Loucy (cell line): ENCODE data around the gene APOH.

Experiments
- H2AFZ ChIP-seq: fragments of 200-600 bp; sonication (generic); 2 replicates; pipeline ENCODE4 v1.6.0; 2016; ENCODE audit warnings: antibody characterized with exemption, mild to moderate bottlenecking, low read length, moderate library complexity
- H3F3A ChIP-seq: fragments of 200-600 bp; 2 replicates; pipeline ENCODE4 v1.6.0; 2016; ENCODE audit warnings: antibody characterized with exemption, low read depth, mild to moderate bottlenecking
- H3K27me3 ChIP-seq: fragments of 200-600 bp; sonication (generic); 2 replicates; pipeline ENCODE4 v1.6.1; 2014; ENCODE audit warnings: low read length, mild to moderate bottlenecking; ENCODE audit not compliant: insufficient read depth, poor library complexity, severe bottlenecking
- H3K36me3 ChIP-seq: fragments of 200-600 bp; sonication (generic); 2 replicates; pipeline ENCODE4 v1.6.1; 2016; ENCODE audit warnings: low read length; ENCODE audit not compliant: insufficient read depth
- H3K4me1 ChIP-seq: fragments of 200-600 bp; sonication (generic); 2 replicates; pipeline ENCODE4 v1.5.1; 2014; ENCODE audit warnings: low read length, mild to moderate bottlenecking; ENCODE audit not compliant: insufficient read depth, poor library complexity, severe bottlenecking
- H3K4me2 ChIP-seq: fragments of 200-600 bp; sonication (generic); 2 replicates; pipeline ENCODE4 v1.6.0; 2014; ENCODE audit warnings: antibody characterized with exemption, low read length, low read depth, mild to moderate bottlenecking; ENCODE audit not compliant: poor library complexity, severe bottlenecking
- H3K4me3 ChIP-seq: fragments of 200-600 bp; sonication (generic); 2 replicates; pipeline ENCODE4 v1.5.1; 2014; ENCODE audit warnings: low read length, mild to moderate bottlenecking, mixed read lengths; ENCODE audit not compliant: poor library complexity, severe bottlenecking
- H3K79me2 ChIP-seq: fragments of 200-600 bp; sonication (generic); 2 replicates; pipeline ENCODE4 v1.6.1; 2014; ENCODE audit warnings: low read length; ENCODE audit not compliant: insufficient read depth
- H3K9ac ChIP-seq: fragments of 200-600 bp; sonication (generic); 2 replicates; pipeline ENCODE4 v1.6.0; 2014; ENCODE audit warnings: mild to moderate bottlenecking, low read depth, low read length, moderate library complexity; ENCODE audit not compliant: poor library complexity, severe bottlenecking
- H3K9me2 ChIP-seq: fragments of 200-600 bp; sonication (generic); replicated peaks from 2 replicates; pipeline ENCODE4 v1.6.1; 2016; ENCODE audit warnings: low read depth, low read length, mixed read lengths
- H3K9me3 ChIP-seq: fragments of 200-600 bp; sonication (generic); 2 replicates; pipeline ENCODE4 v1.6.1; 2014; ENCODE audit warnings: mild to moderate bottlenecking, antibody characterized with exemption, low read length, low read depth; ENCODE audit not compliant: insufficient read depth
- H4K20me1 ChIP-seq: fragments of 200-600 bp; sonication (generic); 2 replicates; pipeline ENCODE4 v1.6.0; 2014; ENCODE audit warnings: antibody characterized with exemption, low read length, mild to moderate bottlenecking; ENCODE audit not compliant: insufficient read depth, poor library complexity, severe bottlenecking
- EZH2phosphoT487 ChIP-seq: fragments of 200-600 bp; IDR thresholded peaks from 2 replicates; pipeline ENCODE4 v1.6.1; 2018; ENCODE audit warnings: antibody characterized with exemption, mild to moderate bottlenecking, moderate library complexity, borderline replicate concordance
- TF ChIP-seq, protein P1 (sequence below): fragments of 200-600 bp; sonication (generic); conservative IDR thresholded peaks from 2 replicates; pipeline ENCODE4 v1.5.1; 2014; ENCODE audit warnings: mild to moderate bottlenecking, antibody characterized with exemption, low read length

APOH gene

DNA sequence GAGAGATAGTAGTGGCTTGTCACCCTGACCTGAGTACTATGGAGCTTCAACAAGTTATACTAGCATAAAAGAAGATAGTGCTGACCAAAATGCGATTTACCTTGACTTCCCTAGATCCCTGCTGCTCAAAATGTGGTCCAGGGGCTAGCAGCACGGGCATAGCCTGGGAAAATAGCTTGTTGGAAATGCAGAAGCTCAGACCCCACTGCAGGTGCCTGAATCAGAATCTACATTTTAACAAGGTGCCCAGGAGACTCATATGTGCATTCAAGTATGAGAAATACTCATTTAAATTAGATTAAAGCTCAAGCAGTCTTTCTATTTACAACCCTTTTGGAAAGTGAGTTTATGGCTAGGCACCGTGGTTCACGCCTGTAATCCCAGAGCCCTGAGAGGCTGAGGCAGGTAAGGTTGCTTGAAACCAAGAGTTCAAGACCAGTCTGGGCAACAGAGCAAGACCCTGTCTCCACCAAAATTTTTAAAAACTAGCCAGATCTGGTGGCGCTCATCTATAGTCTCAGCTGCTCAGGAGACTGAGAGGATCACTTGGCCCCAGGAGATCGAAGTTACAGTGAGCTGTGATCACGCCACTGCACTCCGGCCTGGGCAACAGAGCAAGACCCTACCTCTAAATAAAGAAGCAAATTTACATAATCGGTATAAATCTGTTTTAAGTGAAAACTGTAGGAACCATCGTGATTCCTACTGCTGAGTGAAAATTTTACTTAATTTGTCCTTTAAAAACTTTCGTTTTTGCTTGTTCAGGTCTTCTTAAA is 7.3 kb downstream of the APOH start:
- Histone ChIP-seq H3K9ac (no peak overlapping the region), H3K4me3 (no peak overlapping the region), H3K9me3 (no peaks in the 10 kb centered on the region), H3K27me3 (no peaks in the 10 kb centered on the region), H4K20me1 (no peaks in the 10 kb centered on the region), H3K4me1 (no peaks in the 10 kb centered on the region), H2AFZ (no peak overlapping the region), H3K36me3 (no peaks in the 10 kb centered on the region), H3K4me2 (no peak overlapping the region), H3K9me2 (no peaks in the 10 kb centered on the region), H3K79me2 (no peaks in the 10 kb centered on the region), H3F3A (no peaks in the 10 kb centered on the region)
- no peak for TF ChIP-seq EZH2phosphoT487
- TF ChIP-seq, protein P1, sequence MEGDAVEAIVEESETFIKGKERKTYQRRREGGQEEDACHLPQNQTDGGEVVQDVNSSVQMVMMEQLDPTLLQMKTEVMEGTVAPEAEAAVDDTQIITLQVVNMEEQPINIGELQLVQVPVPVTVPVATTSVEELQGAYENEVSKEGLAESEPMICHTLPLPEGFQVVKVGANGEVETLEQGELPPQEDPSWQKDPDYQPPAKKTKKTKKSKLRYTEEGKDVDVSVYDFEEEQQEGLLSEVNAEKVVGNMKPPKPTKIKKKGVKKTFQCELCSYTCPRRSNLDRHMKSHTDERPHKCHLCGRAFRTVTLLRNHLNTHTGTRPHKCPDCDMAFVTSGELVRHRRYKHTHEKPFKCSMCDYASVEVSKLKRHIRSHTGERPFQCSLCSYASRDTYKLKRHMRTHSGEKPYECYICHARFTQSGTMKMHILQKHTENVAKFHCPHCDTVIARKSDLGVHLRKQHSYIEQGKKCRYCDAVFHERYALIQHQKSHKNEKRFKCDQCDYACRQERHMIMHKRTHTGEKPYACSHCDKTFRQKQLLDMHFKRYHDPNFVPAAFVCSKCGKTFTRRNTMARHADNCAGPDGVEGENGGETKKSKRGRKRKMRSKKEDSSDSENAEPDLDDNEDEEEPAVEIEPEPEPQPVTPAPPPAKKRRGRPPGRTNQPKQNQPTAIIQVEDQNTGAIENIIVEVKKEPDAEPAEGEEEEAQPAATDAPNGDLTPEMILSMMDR = no peak

DNA sequence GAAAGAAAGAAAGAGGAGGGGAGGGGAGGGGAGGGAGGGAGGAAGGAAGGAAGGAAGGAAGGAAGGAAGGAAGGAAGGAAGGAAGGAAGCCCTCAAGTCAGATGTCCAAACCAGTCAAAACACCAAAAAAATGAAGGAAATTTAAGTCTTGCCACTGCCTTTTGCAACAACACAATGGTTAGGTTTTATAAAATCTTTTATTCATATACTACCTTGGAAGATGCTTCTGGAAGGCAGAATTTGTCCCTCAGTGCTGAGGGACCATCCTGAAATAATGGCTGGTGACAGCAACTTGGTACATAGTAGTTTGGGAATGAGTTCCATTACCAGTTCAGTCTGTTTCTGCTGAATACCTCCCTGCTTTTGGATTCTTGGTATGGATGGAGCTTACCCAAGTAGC is 7.9 kb downstream of the APOH start:
- Histone ChIP-seq H2AFZ (no peak overlapping the region), H3K27me3 (no peaks in the 10 kb centered on the region), H3F3A (no peaks in the 10 kb centered on the region), H3K9ac (no peak overlapping the region), H3K4me1 (no peaks in the 10 kb centered on the region), H3K4me2 (no peak overlapping the region), H3K4me3 (no peak overlapping the region), H4K20me1 (no peaks in the 10 kb centered on the region), H3K9me2 (no peaks in the 10 kb centered on the region), H3K9me3 (no peaks in the 10 kb centered on the region), H3K36me3 (no peaks in the 10 kb centered on the region), H3K79me2 (no peaks in the 10 kb centered on the region)
- TF ChIP-seq, protein P1 = no peak
- TF ChIP-seq EZH2phosphoT487 = no peak

DNA sequence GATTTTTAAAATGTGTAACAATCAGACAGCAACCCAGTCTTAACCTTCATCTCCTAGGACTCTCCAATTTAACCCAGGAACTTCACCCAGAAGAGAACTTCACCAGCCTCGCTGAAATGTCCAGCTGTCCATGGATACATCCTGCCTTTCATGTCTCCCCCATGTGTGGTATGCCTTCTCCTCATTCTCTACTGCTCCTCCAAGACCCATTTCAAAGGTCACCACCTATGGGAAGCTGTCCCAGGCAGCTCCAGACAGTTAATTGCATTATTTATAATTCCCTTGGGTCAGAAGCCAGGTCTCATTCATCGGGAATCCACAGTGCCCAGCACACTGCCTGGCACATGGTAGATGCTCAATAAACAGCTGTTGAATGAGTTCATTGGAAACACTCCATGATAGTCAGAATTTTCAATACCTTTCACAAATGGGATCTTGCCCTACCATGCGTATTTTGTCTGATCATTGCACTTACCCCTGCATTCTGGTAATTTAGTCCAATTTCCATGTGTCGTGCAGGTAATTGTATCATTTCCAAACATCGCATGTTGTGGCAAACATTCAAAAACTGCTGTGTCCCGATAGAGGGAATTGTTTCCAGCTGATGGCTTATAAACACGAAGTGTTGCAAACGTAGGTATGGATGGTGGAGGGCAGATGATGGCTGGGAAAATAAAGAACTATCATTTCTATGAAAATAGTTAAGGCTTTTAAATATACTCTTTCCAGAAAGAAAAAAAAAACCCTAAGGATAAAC is 9.0 kb downstream of the APOH start:
- no peaks in the 10 kb centered on the region for H3F3A ChIP-seq
- H3K4me2 ChIP-seq = no peak overlapping the region
- no peaks in the 10 kb centered on the region for H3K27me3 ChIP-seq
- no peaks in the 10 kb centered on the region for H3K79me2 ChIP-seq
- H3K36me3 ChIP-seq = no peaks in the 10 kb centered on the region
- H3K9me3 ChIP-seq = no peaks in the 10 kb centered on the region
- H3K4me3 ChIP-seq = no peak overlapping the region
- no peaks in the 10 kb centered on the region for H3K9me2 ChIP-seq
- no peak for TF ChIP-seq EZH2phosphoT487
- TF ChIP-seq, protein P1 = no peak
- H3K4me1 ChIP-seq = no peaks in the 10 kb centered on the region
- no peak overlapping the region for H2AFZ ChIP-seq
- H4K20me1 ChIP-seq = no peaks in the 10 kb centered on the region
- no peak overlapping the region for H3K9ac ChIP-seq
